PC-3 (cell line): ENCODE data around the gene LUC7L2. TPM values are rescaled to one million over a fixed set of nuclear protein-coding genes. Genes with fewer than 3 reads are reported as not detected.

Experiments used
- ATAC-seq: fragments of 200-7000 bp; cut with Tn5 transposase; 2 replicates; pipeline ENCODE4 v1.9.1; 2020; ENCODE audit warnings: mild to moderate bottlenecking, moderate library complexity
- BruUV-seq: library from RNA; stranded (reverse); fragments of 400-500 nt; replicated peaks from 2 replicates; lab custom pipeline; 2021; lab: Mats Ljungman, UMichigan
- CTCF ChIA-PET: fragments of 300-600 bp; sonication (Branson Sonifier 250); formaldehyde crosslinking; loops from one replicate; lab custom pipeline; 2022; ENCODE audit warnings: antibody characterized with exemption; lab: Charles Lee
- POLR2A ChIA-PET: fragments of 300-600 bp; sonication (Branson Sonifier 250); formaldehyde crosslinking; loops from one replicate; lab custom pipeline; 2022; ENCODE audit warnings: antibody characterized with exemption; ENCODE audit not compliant: unreplicated experiment; lab: Charles Lee
- DNase-seq: peaks from one replicate; pipeline ENCODE4 v3.0.0-alpha.2; 2015
- H2AFZ ChIP-seq: fragments of 300-600 bp; sonication (generic); 2 replicates; pipeline ENCODE4 v1.6.0; 2016; ENCODE audit warnings: antibody characterized with exemption, low read length
- H3F3A ChIP-seq: fragments of 300-600 bp; sonication (generic); one replicate; pipeline ENCODE4 v1.6.0; 2017; ENCODE audit warnings: antibody characterized with exemption, low read length, control low read depth, mild to moderate bottlenecking; ENCODE audit not compliant: unreplicated experiment
- H3K27ac ChIP-seq: fragments of 300-600 bp; sonication (generic); 2 replicates; pipeline ENCODE4 v1.5.1; 2016; ENCODE audit warnings: mild to moderate bottlenecking, low read length
- H3K27me3 ChIP-seq: fragments of 300-600 bp; sonication (generic); 2 replicates; pipeline ENCODE4 v1.6.1; 2016; ENCODE audit warnings: low read length, mixed read lengths
- H3K36me3 ChIP-seq: fragments of 300-600 bp; sonication (generic); 2 replicates; pipeline ENCODE4 v1.6.1; 2016; ENCODE audit warnings: low read depth, mixed run types, low read length, mixed read lengths
- H3K4me1 ChIP-seq: fragments of 300-600 bp; sonication (generic); 2 replicates; pipeline ENCODE4 v1.5.1; 2016; ENCODE audit warnings: low read length; ENCODE audit not compliant: insufficient read depth
- H3K4me2 ChIP-seq: fragments of 300-600 bp; sonication (generic); 2 replicates; pipeline ENCODE4 v1.6.0; 2016; ENCODE audit warnings: low read length
- H3K4me3 ChIP-seq: fragments of 300-600 bp; sonication (generic); 2 replicates; pipeline ENCODE4 v1.5.1; 2016; ENCODE audit warnings: mild to moderate bottlenecking, low read length, mixed read lengths
- H3K79me2 ChIP-seq: fragments of 300-600 bp; sonication (generic); 2 replicates; pipeline ENCODE4 v1.6.1; 2017; ENCODE audit warnings: low read length, mixed read lengths
- H3K9ac ChIP-seq: fragments of 300-600 bp; sonication (generic); 2 replicates; pipeline ENCODE4 v1.6.0; 2016; ENCODE audit warnings: mild to moderate bottlenecking, low read length
- H3K9me2 ChIP-seq: fragments of 300-600 bp; sonication (generic); replicated peaks from 2 replicates; pipeline ENCODE4 v1.6.1; 2016; ENCODE audit warnings: mixed run types, low read length, mixed read lengths
- H3K9me3 ChIP-seq: fragments of 300-600 bp; sonication (generic); 2 replicates; pipeline ENCODE4 v1.6.1; 2016; ENCODE audit warnings: low read length, mixed read lengths
- H4K20me1 ChIP-seq: fragments of 300-600 bp; sonication (generic); 2 replicates; pipeline ENCODE4 v1.6.1; 2016; ENCODE audit warnings: low read length, mixed read lengths
- CTCF ChIP-seq: fragments of 300-600 bp; sonication (generic); conservative IDR thresholded peaks from 2 replicates; pipeline ENCODE4 v1.5.1; 2017; ENCODE audit warnings: antibody characterized with exemption, low read depth, mild to moderate bottlenecking, low read length
- EZH2 ChIP-seq: fragments of 300-600 bp; sonication (generic); IDR thresholded peaks from one replicate; pipeline ENCODE4 v1.6.1; 2017; ENCODE audit warnings: antibody characterized with exemption, mild to moderate bottlenecking, low read length; ENCODE audit not compliant: unreplicated experiment
- EZH2phosphoT487 ChIP-seq: fragments of 300-600 bp; sonication (generic); IDR thresholded peaks from 2 replicates; pipeline ENCODE4 v1.6.1; 2018; ENCODE audit warnings: mild to moderate bottlenecking, antibody characterized with exemption, low read length, borderline replicate concordance
- intact Hi-C: fragments of 100-400 bp; cut with micrococcal nuclease; formaldehyde crosslinking; loops from 2 replicates; pipeline ENCODE4 v1.9.0; 2023
- total RNA-seq: library from RNA; depleted of rRNA; stranded (reverse); fragments of >200 nt; gene quantifications from 2 replicates; pipeline ENCODE4 v1.2.3, GENCODE V29; 2014

Gene LUC7L2
- total RNA-seq, 1 experiment from 2014 or later: 67.4 TPM

GRCh38 chr7:139452958-139453672, 93.4 kb downstream of the LUC7L2 start:
- no peak for DNase-seq
- Histone ChIP-seq H3K4me3 (no peak overlapping the region), H3K9ac (no peak overlapping the region), H3K27me3 (no peaks in the 10 kb centered on the region), H3K79me2 (no peaks in the 10 kb centered on the region), H4K20me1 (no peaks in the 10 kb centered on the region), H3K36me3 (no peaks in the 10 kb centered on the region), H3K9me2 (no peaks in the 10 kb centered on the region), H2AFZ (no peak overlapping the region), H3K4me2 (no peak overlapping the region), H3K27ac (no peak overlapping the region), H3F3A (no peaks in the 10 kb centered on the region), H3K4me1 (no peaks in the 10 kb centered on the region), H3K9me3 (no peaks in the 10 kb centered on the region)
- BruUV-seq: no TSS peak
- ChIA-PET CTCF (no interaction called here), POLR2A (no interaction called here)
- intact Hi-C loops: no loop called here
- no peak for ATAC-seq
- TF ChIP-seq CTCF: peak; percentile 31; the same call in 1 of the 2 replicates
- TF ChIP-seq EZH2phosphoT487: no peak
- TF ChIP-seq EZH2: no peak

- TF ChIP-seq EZH2phosphoT487 (no peak), CTCF (no peak), EZH2 (no peak)
- DNase-seq (no peak), ATAC-seq (no peak)
- Histone ChIP-seq H3K4me1 (no peaks in the 10 kb centered on the region), H3K9me3 (no peaks in the 10 kb centered on the region), H3F3A (no peaks in the 10 kb centered on the region), H3K36me3 (no peaks in the 10 kb centered on the region), H4K20me1 (no peaks in the 10 kb centered on the region), H3K4me2 (no peak overlapping the region), H3K27me3 (no peaks in the 10 kb centered on the region), H3K9ac (no peak overlapping the region), H2AFZ (no peak overlapping the region), H3K9me2 (no peaks in the 10 kb centered on the region), H3K27ac (no peak overlapping the region), H3K79me2 (no peaks in the 10 kb centered on the region), H3K4me3 (no peak overlapping the region)
- CTCF ChIA-PET: no interaction called here
- intact Hi-C loops: no loop called here
- no TSS peak for BruUV-seq
- POLR2A ChIA-PET: no interaction called here
Observed at GRCh38 chr7:139453673-139454321, 94.1 kb downstream of the LUC7L2 start.

DNA sequence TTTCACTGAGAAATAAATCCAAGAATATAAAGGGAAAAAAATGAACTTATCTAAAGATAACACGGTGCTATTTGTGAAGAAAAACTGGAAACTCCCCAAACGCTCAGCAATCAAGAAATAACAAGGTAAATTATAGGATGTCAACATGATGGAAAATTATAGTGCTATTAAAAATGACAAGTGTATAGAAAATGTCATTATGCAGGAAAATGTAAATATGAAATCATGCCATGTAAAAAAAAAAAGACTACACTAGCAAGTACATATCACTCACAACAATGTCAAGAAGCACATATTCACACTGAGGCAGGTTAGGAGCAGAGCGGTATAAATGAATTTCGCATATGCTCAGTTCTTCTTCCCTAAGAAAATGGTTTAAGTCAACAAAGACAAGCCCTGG, 96.1 kb downstream of the LUC7L2 start:
- no peak overlapping the region for H3K4me3 ChIP-seq
- H3K9ac ChIP-seq: no peak overlapping the region
- intact Hi-C loops: no loop called here
- H4K20me1 ChIP-seq: no peaks in the 10 kb centered on the region
- H3F3A ChIP-seq: no peaks in the 10 kb centered on the region
- H3K27me3 ChIP-seq: no peaks in the 10 kb centered on the region
- H2AFZ ChIP-seq: no peak overlapping the region
- H3K27ac ChIP-seq: no peak overlapping the region
- CTCF ChIA-PET: no interaction called here
- no peaks in the 10 kb centered on the region for H3K9me3 ChIP-seq
- no peaks in the 10 kb centered on the region for H3K79me2 ChIP-seq
- H3K4me1 ChIP-seq: no peaks in the 10 kb centered on the region
- DNase-seq: no peak
- no peak overlapping the region for H3K4me2 ChIP-seq
- no peaks in the 10 kb centered on the region for H3K36me3 ChIP-seq
- POLR2A ChIA-PET: no interaction called here
- no peak for TF ChIP-seq CTCF
- no peak for TF ChIP-seq EZH2phosphoT487
- ATAC-seq: no peak
- BruUV-seq: no TSS peak
- no peaks in the 10 kb centered on the region for H3K9me2 ChIP-seq
